IPS-18a (cell line): ENCODE results near the gene PNPLA2.

Source experiments
- H3K27ac ChIP-seq: one replicate; pipeline ENCODE4 v1.5.1; 2013; ENCODE audit warnings: low read length
- H3K27me3 ChIP-seq: one replicate; pipeline ENCODE4 v1.6.1; 2013; ENCODE audit warnings: mild to moderate bottlenecking, low read length; ENCODE audit not compliant: control insufficient read depth, insufficient read depth
- H3K36me3 ChIP-seq: one replicate; pipeline ENCODE4 v1.6.1; 2013; ENCODE audit warnings: low read depth, low read length; ENCODE audit not compliant: control insufficient read depth
- H3K4me1 ChIP-seq: one replicate; pipeline ENCODE4 v1.6.1; 2013; ENCODE audit warnings: low read depth, low read length; ENCODE audit not compliant: control insufficient read depth
- H3K4me3 ChIP-seq: one replicate; pipeline ENCODE4 v1.5.1; 2013; ENCODE audit warnings: low read length
- H3K9ac ChIP-seq: one replicate; pipeline ENCODE4 v1.6.1; 2013; ENCODE audit warnings: mild to moderate bottlenecking, low read length, moderate library complexity
- H3K9me3 ChIP-seq: one replicate; pipeline ENCODE4 v1.6.1; 2013; ENCODE audit warnings: low read depth, low read length; ENCODE audit not compliant: control insufficient read depth

PNPLA2 gene

GRCh38 chr11:865462-866430, 47.0 kb downstream of the PNPLA2 start:
- Histone ChIP-seq H3K4me1 (peaks cover 25% of the 10 kb centered on the region), H3K27ac (no peak overlapping the region), H3K36me3 (no peaks in the 10 kb centered on the region), H3K9ac (no peak overlapping the region), H3K4me3 (no peak overlapping the region), H3K9me3 (no peaks in the 10 kb centered on the region), H3K27me3 (peaks cover 4% of the 10 kb centered on the region)

GRCh38 chr11:866481-866880, 47.8 kb downstream of the PNPLA2 start:
- H3K4me1 ChIP-seq, result peaks cover 25% of the 10 kb centered on the region
- H3K27ac ChIP-seq, result no peak overlapping the region
- H3K9me3 ChIP-seq, result no peaks in the 10 kb centered on the region
- H3K27me3 ChIP-seq, result no peaks in the 10 kb centered on the region
- H3K4me3 ChIP-seq, result no peak overlapping the region
- no peak overlapping the region for H3K9ac ChIP-seq
- no peaks in the 10 kb centered on the region for H3K36me3 ChIP-seq

GRCh38 chr11:867856-868358, 49.2 kb downstream of the PNPLA2 start:
- no peak overlapping the region for H3K27ac ChIP-seq
- H3K9me3 ChIP-seq, result no peaks in the 10 kb centered on the region
- H3K9ac ChIP-seq, result no peak overlapping the region
- no peaks in the 10 kb centered on the region for H3K36me3 ChIP-seq
- peaks cover 13% of the 10 kb centered on the region for H3K4me1 ChIP-seq
- no peaks in the 10 kb centered on the region for H3K27me3 ChIP-seq
- H3K4me3 ChIP-seq, result no peak overlapping the region

GRCh38 chr11:868394-868793, 49.7 kb downstream of the PNPLA2 start:
- Histone ChIP-seq H3K9ac (no peak overlapping the region), H3K27ac (no peak overlapping the region)

GRCh38 chr11:868802-869201, 50.1 kb downstream of the PNPLA2 start:
- Histone ChIP-seq H3K9me3 (no peaks in the 10 kb centered on the region), H3K4me1 (peaks cover 5% of the 10 kb centered on the region), H3K4me3 (no peak overlapping the region), H3K27ac (no peak overlapping the region), H3K27me3 (no peaks in the 10 kb centered on the region), H3K36me3 (no peaks in the 10 kb centered on the region), H3K9ac (no peak overlapping the region)

More at GRCh38 chr11:868394-868793, 49.7 kb downstream of the PNPLA2 start:
- no peaks in the 10 kb centered on the region for H3K9me3 ChIP-seq
- H3K36me3 ChIP-seq, result no peaks in the 10 kb centered on the region
- H3K4me1 ChIP-seq, result peaks cover 9% of the 10 kb centered on the region
- H3K4me3 ChIP-seq, result no peak overlapping the region
- no peaks in the 10 kb centered on the region for H3K27me3 ChIP-seq

GRCh38 chr11:869399-870126, 50.8 kb downstream of the PNPLA2 start:
- H3K4me3 ChIP-seq, result no peak overlapping the region
- peaks cover 4% of the 10 kb centered on the region for H3K4me1 ChIP-seq
- H3K27ac ChIP-seq, result no peak overlapping the region
- H3K36me3 ChIP-seq, result no peaks in the 10 kb centered on the region
- H3K9ac ChIP-seq, result no peak overlapping the region
- no peaks in the 10 kb centered on the region for H3K27me3 ChIP-seq
- H3K9me3 ChIP-seq, result no peaks in the 10 kb centered on the region

- Histone ChIP-seq H3K27me3 (no peaks in the 10 kb centered on the region), H3K36me3 (no peaks in the 10 kb centered on the region), H3K9ac (no peak overlapping the region), H3K27ac (no peak overlapping the region), H3K4me1 (peaks cover 4% of the 10 kb centered on the region), H3K4me3 (no peak overlapping the region), H3K9me3 (no peaks in the 10 kb centered on the region)
Observed at GRCh38 chr11:870127-870413, 51.4 kb downstream of the PNPLA2 start.

GRCh38 chr11:870418-870817, 51.7 kb downstream of the PNPLA2 start:
- no peaks in the 10 kb centered on the region for H3K36me3 ChIP-seq
- peaks cover 4% of the 10 kb centered on the region for H3K4me1 ChIP-seq
- H3K9ac ChIP-seq, result no peak overlapping the region
- H3K27ac ChIP-seq, result no peak overlapping the region
- H3K27me3 ChIP-seq, result no peaks in the 10 kb centered on the region
- no peak overlapping the region for H3K4me3 ChIP-seq
- no peaks in the 10 kb centered on the region for H3K9me3 ChIP-seq

- H3K4me1 ChIP-seq, result peaks cover 4% of the 10 kb centered on the region
- H3K9ac ChIP-seq, result no peak overlapping the region
- no peaks in the 10 kb centered on the region for H3K27me3 ChIP-seq
- H3K27ac ChIP-seq, result no peak overlapping the region
- H3K36me3 ChIP-seq, result no peaks in the 10 kb centered on the region
- H3K9me3 ChIP-seq, result no peaks in the 10 kb centered on the region
- no peak overlapping the region for H3K4me3 ChIP-seq
Observed at GRCh38 chr11:871472-871871, 52.8 kb downstream of the PNPLA2 start.

GRCh38 chr11:872799-873198, 54.1 kb downstream of the PNPLA2 start:
- H3K9me3 ChIP-seq, result no peaks in the 10 kb centered on the region
- H3K27me3 ChIP-seq, result no peaks in the 10 kb centered on the region
- H3K9ac ChIP-seq, result no peak overlapping the region
- H3K36me3 ChIP-seq, result no peaks in the 10 kb centered on the region
- H3K4me3 ChIP-seq, result no peak overlapping the region
- H3K4me1 ChIP-seq, result peaks cover 4% of the 10 kb centered on the region
- no peak overlapping the region for H3K27ac ChIP-seq

- Histone ChIP-seq H3K4me3 (no peak overlapping the region), H3K36me3 (no peaks in the 10 kb centered on the region), H3K9me3 (no peaks in the 10 kb centered on the region), H3K27ac (no peak overlapping the region), H3K4me1 (peaks cover 4% of the 10 kb centered on the region), H3K27me3 (no peaks in the 10 kb centered on the region), H3K9ac (no peak overlapping the region)
Observed at GRCh38 chr11:873706-874105, 55.0 kb downstream of the PNPLA2 start.
